SK-N-SH treated with all-trans-retinoic acid at 6 μM for 48 hours (cell line): ENCODE measurements around the gene SIM1.

Experiments
- ARNTL ChIP-seq: fragments of 450-650 bp; formaldehyde crosslinking; IDR thresholded peaks from 2 replicates; pipeline ENCODE4 v1.5.0; 2020; ENCODE audit warnings: low read depth, mild to moderate bottlenecking, moderate library complexity, borderline replicate concordance
- BACH2 ChIP-seq: fragments of 250-450 bp; sonication (Bioruptor Pico); IDR thresholded peaks from 2 replicates; pipeline ENCODE4 v1.9.0; 2021; ENCODE audit warnings: mild to moderate bottlenecking, borderline replicate concordance
- CREB5 ChIP-seq: fragments of 250-450 bp; sonication (Bioruptor Pico); IDR thresholded peaks from 2 replicates; pipeline ENCODE4 v1.5.1; 2020; ENCODE audit warnings: low read depth, mild to moderate bottlenecking, moderate library complexity
- CSRNP3 ChIP-seq: fragments of 250-450 bp; sonication (Bioruptor Pico); IDR thresholded peaks from 2 replicates; pipeline ENCODE4 v1.5.1; 2021; ENCODE audit warnings: mild to moderate bottlenecking, moderate library complexity
- ISL1 ChIP-seq: fragments of 250-450 bp; sonication (Bioruptor Pico); IDR thresholded peaks from 2 replicates; pipeline ENCODE4 v2.1.2; 2022; ENCODE audit warnings: mild to moderate bottlenecking, moderate library complexity
- OSR1 ChIP-seq: fragments of 250-450 bp; sonication (Bioruptor Pico); IDR thresholded peaks from 2 replicates; pipeline ENCODE4 v1.8.0; 2022; ENCODE audit warnings: moderate library complexity, mild to moderate bottlenecking, inconsistent platforms
- POU6F1 ChIP-seq: fragments of 250-450 bp; sonication (Bioruptor Pico); IDR thresholded peaks from 2 replicates; pipeline ENCODE4 v1.8.0; 2021; ENCODE audit warnings: low read depth, mild to moderate bottlenecking, moderate library complexity, borderline replicate concordance
- PPARA ChIP-seq: fragments of 250-450 bp; sonication (Bioruptor Pico); IDR thresholded peaks from 2 replicates; pipeline ENCODE4 v1.5.0; 2020; ENCODE audit warnings: mild to moderate bottlenecking, borderline replicate concordance
- TCF4 ChIP-seq: fragments of 250-450 bp; sonication (Bioruptor Pico); IDR thresholded peaks from 2 replicates; pipeline ENCODE4 v1.8.0; 2021; ENCODE audit warnings: mild to moderate bottlenecking, moderate library complexity, borderline replicate concordance
- TSHZ2 ChIP-seq: fragments of 250-450 bp; sonication (Bioruptor Pico); IDR thresholded peaks from 2 replicates; pipeline ENCODE4 v1.5.0; 2020; ENCODE audit warnings: mild to moderate bottlenecking, moderate library complexity
- ZFP3 ChIP-seq: fragments of 250-450 bp; sonication (Bioruptor Pico); IDR thresholded peaks from 2 replicates; pipeline ENCODE4 v1.5.0; 2020; ENCODE audit warnings: mild to moderate bottlenecking, moderate library complexity
- ZFP30 ChIP-seq: fragments of 450-650 bp; formaldehyde crosslinking; IDR thresholded peaks from 2 replicates; pipeline ENCODE4 v1.5.0; 2022; ENCODE audit warnings: mild to moderate bottlenecking, moderate library complexity
- ZNF565 ChIP-seq: fragments of 450-650 bp; formaldehyde crosslinking; conservative IDR thresholded peaks from 2 replicates; pipeline ENCODE4 v1.5.0; 2020; ENCODE audit warnings: low read depth, mild to moderate bottlenecking, moderate library complexity
- ZNF8 ChIP-seq: fragments of 450-650 bp; formaldehyde crosslinking; IDR thresholded peaks from 2 replicates; pipeline ENCODE4 v1.5.0; 2020; ENCODE audit warnings: mild to moderate bottlenecking, moderate library complexity

- TF ChIP-seq ZFP30 (CRISPR knock-in tag) (no peak), ZFP3 (CRISPR knock-in tag) (no peak), ZNF565 (CRISPR knock-in tag) (no peak), POU6F1 (CRISPR knock-in tag) (no peak), CREB5 (CRISPR knock-in tag) (no peak), CSRNP3 (CRISPR knock-in tag) (no peak), TSHZ2 (CRISPR knock-in tag) (no peak), BACH2 (CRISPR knock-in tag) (no peak), PPARA (CRISPR knock-in tag) (no peak), ISL1 (CRISPR knock-in tag) (no peak), OSR1 (CRISPR knock-in tag) (no peak), ZNF8 (CRISPR knock-in tag) (no peak), ARNTL (no peak), TCF4 (CRISPR knock-in tag) (no peak)
Measured at GRCh38 chr6:100475554-100476320, 11.0 kb upstream of the SIM1 start.
